Keratinocyte (primary cell): ENCODE results near the gene NECTIN1.

ENCODE experiments used
- CTCF ChIP-seq, 3 experiments: IDR thresholded peaks in 1 of 3; conservative IDR thresholded peaks in 1 of 3; optimal IDR thresholded peaks in 1 of 3; 2 replicates in 2 of 3; 3 replicates in 1 of 3; pipeline versions ENCODE3 to v1.5.1; 2011; ENCODE audit warnings: low read length in 3 of 3, mild to moderate bottlenecking in 3 of 3, moderate library complexity in 2 of 3, control low read depth in 1 of 3, inconsistent platforms in 1 of 3; ENCODE audit not compliant: insufficient read depth in 2 of 3; ENCODE audit errors: extremely low read depth in 1 of 3
- EZH2 ChIP-seq: IDR thresholded peaks from one replicate; pipeline ENCODE4 v1.6.1; 2012; ENCODE audit warnings: inconsistent platforms, mild to moderate bottlenecking, low read length, moderate library complexity

- TF ChIP-seq EZH2 (no peak), CTCF (optimal IDR thresholded peaks at IDR 0.05 in 1 of 3, IDR thresholded peaks at IDR 0.05 in 1 of 3, conservative IDR thresholded peaks at IDR 0.05 in 1 of 3; ENCODE audit: extremely low read depth in 1 of 3, insufficient read depth in 2 of 3, low read length in 3 of 3) (no peak)
These were observed 16.1 kb upstream of the NECTIN1 start for GRCh38 chr11:119745112-119745511.
